HepG2 (cell line): Measurements from ENCODE around the gene ATP6V0D1. TPM values are rescaled to one million over a fixed set of nuclear protein-coding genes. Genes with fewer than 3 reads are reported as not detected.

Source experiments
- ATAC-seq: fragments of 200-7000 bp; cut with Tn5 transposase; 3 replicates; pipeline ENCODE4 v1.9.1; 2020; ENCODE audit warnings: mild to moderate bottlenecking, moderate library complexity
- BruUV-seq: library from RNA; stranded (reverse); fragments of 400-500 nt; replicated peaks from 2 replicates; lab custom pipeline; 2021; lab: Mats Ljungman, UMichigan
- CTCF ChIA-PET: fragments of 300-600 bp; formaldehyde crosslinking; extraction: SDS; loops from one replicate; lab custom pipeline; 2021; ENCODE audit warnings: low total read pairs, inconsistent platforms, low intra/inter-chr PET ratio; lab: Yijun Ruan, JAX
- POLR2A ChIA-PET: fragments of 350-600 bp; sonication (Branson Sonifier 250); formaldehyde crosslinking; loops from one replicate; lab custom pipeline; 2020; ENCODE audit warnings: antibody characterized with exemption, inconsistent platforms; lab: Yijun Ruan, JAX
- DNase-seq: peaks from one replicate; pipeline ENCODE4 v3.0.0-alpha.2; 2015; ENCODE audit warnings: low spot score
- FAIRE-seq: peaks from 3 replicates; lab custom pipeline; 2011; peaks lifted over from hg19 to GRCh38; lab: Jason Lieb, UNC
- H2AFZ ChIP-seq: one replicate; pipeline ENCODE4 v1.6.1; 2011; ENCODE audit warnings: low read length, inconsistent platforms
- H3K27ac ChIP-seq: fragments of 300-600 bp; 3 replicates; pipeline ENCODE4 v1.8.0; 2011; ENCODE audit warnings: mixed run types, mild to moderate bottlenecking, mixed read lengths, low read length, inconsistent platforms; ENCODE audit not compliant: insufficient read depth; ENCODE audit errors: extremely low read length
- H3K27me3 ChIP-seq, 2 experiments: fragments of 200-600 bp in 1 of 2; 2 replicates in 1 of 2; 3 replicates in 1 of 2; pipeline versions ENCODE4 v1.6.0 to v1.8.0; 2011; ENCODE audit warnings: low read length in 2 of 2, mild to moderate bottlenecking in 2 of 2, moderate library complexity in 2 of 2, inconsistent platforms in 1 of 2; ENCODE audit not compliant: insufficient read depth in 2 of 2, control insufficient read depth in 1 of 2
- H3K36me3 ChIP-seq, 2 experiments: fragments of 200-600 bp in 1 of 2; replicated peaks in 1 of 2; 2 replicates in 1 of 2; 3 replicates in 1 of 2; pipeline versions ENCODE4 v1.5.1 to v1.8.0; 2011; ENCODE audit warnings: low read length in 2 of 2, inconsistent platforms in 1 of 2; ENCODE audit not compliant: insufficient read depth in 2 of 2, control insufficient read depth in 1 of 2
- H3K4me1 ChIP-seq: 2 replicates; pipeline ENCODE4 v1.5.1; 2012; ENCODE audit warnings: low read length, inconsistent platforms; ENCODE audit not compliant: insufficient read depth
- H3K4me2 ChIP-seq: 2 replicates; pipeline ENCODE4 v1.6.0; 2011; ENCODE audit warnings: low read depth, low read length, inconsistent platforms
- H3K4me3 ChIP-seq, 3 experiments: fragments of 200-600 bp in 1 of 3; sonication (generic), shearing (Covaris generic) in 1 of 3; replicated peaks in 1 of 3; 2 replicates each; pipeline ENCODE4 v1.5.1; 2011 to 2016; ENCODE audit warnings: low read length in 3 of 3, inconsistent platforms in 2 of 3, low read depth in 2 of 3, mild to moderate bottlenecking in 2 of 3, control low read depth in 1 of 3, mixed read lengths in 1 of 3; ENCODE audit not compliant: insufficient read depth in 1 of 3
- H3K79me2 ChIP-seq: one replicate; pipeline ENCODE4 v1.6.1; 2011; ENCODE audit warnings: low read length, inconsistent platforms; ENCODE audit not compliant: insufficient read depth
- H3K9ac ChIP-seq: 2 replicates; pipeline ENCODE4 v1.6.0; 2011; ENCODE audit warnings: mild to moderate bottlenecking, low read depth, low read length, inconsistent platforms; ENCODE audit not compliant: insufficient read depth
- H3K9me3 ChIP-seq: 2 replicates; pipeline ENCODE4 v1.5.1; 2012; ENCODE audit warnings: mild to moderate bottlenecking, low read length
- H4K20me1 ChIP-seq: 2 replicates; pipeline ENCODE4 v1.6.0; 2011; ENCODE audit warnings: inconsistent platforms, mild to moderate bottlenecking, low read length, moderate library complexity; ENCODE audit not compliant: insufficient read depth
- CCDC6 ChIP-seq: sonication (generic); formaldehyde crosslinking; IDR thresholded peaks from 2 replicates; pipeline ENCODE4 v1.8.1; 2022; ENCODE audit warnings: mild to moderate bottlenecking, missing genetic modification reagents, moderate library complexity
- ELF4 ChIP-seq: sonication (generic); formaldehyde crosslinking; IDR thresholded peaks from 2 replicates; pipeline ENCODE4 v1.5.0; 2020; ENCODE audit warnings: missing genetic modification reagents, mild to moderate bottlenecking, moderate library complexity, borderline replicate concordance
- HNF1A ChIP-seq, 2 experiments: sonication (generic) in 1 of 2; formaldehyde crosslinking in 1 of 2; IDR thresholded peaks; 2 replicates each; pipeline versions ENCODE4 v1.4.0 to v1.6.1; 2016 to 2020; ENCODE audit warnings: borderline replicate concordance in 1 of 2, low read depth in 1 of 2, mild to moderate bottlenecking in 1 of 2, missing genetic modification reagents in 1 of 2
- NFE2 ChIP-seq: sonication (generic); formaldehyde crosslinking; IDR thresholded peaks from 2 replicates; pipeline ENCODE4 v1.4.0; 2020; ENCODE audit warnings: missing genetic modification reagents
- PHB2 ChIP-seq: fragments of 450-650 bp; IDR thresholded peaks from 2 replicates; pipeline ENCODE4 v1.6.1; 2018; ENCODE audit not compliant: partially characterized antibody
- SAP130 ChIP-seq: IDR thresholded peaks from 2 replicates; pipeline ENCODE4 v1.6.1; 2016; ENCODE audit warnings: low read depth
- SNAI1 ChIP-seq: sonication (generic); formaldehyde crosslinking; IDR thresholded peaks from 2 replicates; pipeline ENCODE4 v1.5.0; 2020; ENCODE audit warnings: mild to moderate bottlenecking, missing genetic modification reagents, borderline replicate concordance
- WGBS: methylation state at CpG from one replicate; pipeline ENCODE4 v1.1.6; 2017; ENCODE audit warnings: low lambda C conversion rate; 5-methylcytosine and 5-hydroxymethylcytosine counted together
- in situ Hi-C: cut with HindIII; loops from 2 replicates; pipeline ENCODE4 v1.10.0; 2017; ENCODE audit warnings: low pct_unique_long_range_greater_than_20kb; ENCODE audit not compliant: extremely low pct_ligation_motif_present
- intact Hi-C: fragments of 100-400 bp; cut with micrococcal nuclease; formaldehyde crosslinking; loops from one replicate; pipeline ENCODE4 v1.10.0; 2022; ENCODE audit not compliant: unreplicated experiment
- polyA plus RNA-seq, 8 experiments: library from polyadenylated mRNA; depleted of rRNA in 3 of 8; stranded (reverse) in 7 of 8; unstranded in 1 of 8; fragments of >200 nt; fragmentation: Illumina TruSeq in 4 of 8; extraction: Trizol in 4 of 8; gene quantifications; 2 replicates each; pipeline versions ENCODE4 v1.2.1 to v1.2.3, GENCODE V29; 2011 to 2016; ENCODE audit warnings: low read depth in 4 of 8, missing spikeins in 1 of 8, mixed read lengths in 1 of 8; ENCODE audit not compliant: insufficient read depth in 1 of 8
- total RNA-seq, 5 experiments: library from RNA; depleted of rRNA; stranded (reverse); fragments of >200 nt; fragmentation: Illumina TruSeq; extraction: Trizol; gene quantifications; 2 replicates each; pipeline ENCODE4 v1.2.3, GENCODE V29; 2016; ENCODE audit warnings: low read depth in 1 of 5
- TF ChIP-seq, protein P1 (sequence below): sonication (generic); formaldehyde crosslinking; IDR thresholded peaks from 2 replicates; pipeline ENCODE4 v1.8.1; 2023; ENCODE audit warnings: mild to moderate bottlenecking, inconsistent platforms, moderate library complexity, missing genetic modification reagents, borderline replicate concordance

The ATP6V0D1 gene
- total and polyA plus RNA-seq, 2 of the 13 experiments (the other 11 are each of a cell fraction or from before 2014, with no cell fraction given), result 51.1 to 61.3 TPM

DNA sequence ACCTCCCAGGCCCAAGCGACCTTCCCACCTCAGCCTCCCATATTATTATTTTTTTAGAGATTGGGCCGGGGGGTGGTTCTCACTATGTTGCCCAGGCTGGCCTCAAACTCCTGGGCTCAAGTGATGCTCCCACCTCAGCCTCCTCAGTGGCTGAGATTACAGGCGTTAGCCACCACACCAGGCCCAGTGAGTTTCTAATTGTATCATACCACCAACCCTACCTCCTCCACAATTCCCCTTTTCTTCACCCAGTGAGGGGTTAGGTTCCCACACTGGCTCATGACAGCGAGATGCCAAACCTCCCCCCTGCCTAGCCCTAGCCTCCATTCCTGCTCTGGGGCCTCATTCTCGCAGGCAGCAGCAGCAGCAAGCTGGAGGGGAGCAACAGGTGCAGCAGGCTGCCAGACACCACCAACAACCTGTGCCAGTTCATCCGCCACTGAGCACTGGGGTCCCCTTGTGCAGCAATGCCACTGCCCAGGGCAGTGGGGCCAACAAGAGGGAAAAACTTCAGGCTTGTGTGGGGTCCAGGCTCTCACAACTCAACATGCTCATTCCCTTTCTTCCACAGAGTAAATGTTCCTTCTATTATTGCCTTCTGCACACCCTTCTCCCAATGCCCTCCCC is 9.1 kb downstream of the ATP6V0D1 start:
- TF ChIP-seq NFE2 (CRISPR knock-in tag) (no peak), ELF4 (CRISPR knock-in tag) (no peak), SNAI1 (CRISPR knock-in tag) (no peak), HNF1A (IDR thresholded peaks at IDR 0.05; ENCODE audit: low read depth) (no peak), HNF1A (CRISPR knock-in tag; IDR thresholded peaks at IDR 0.05; ENCODE audit: borderline replicate concordance) (no peak), CCDC6 (CRISPR knock-in tag) (no peak), SAP130 (CRISPR knock-in tag) (no peak), PHB2 (no peak)
- TF ChIP-seq, protein P1, sequence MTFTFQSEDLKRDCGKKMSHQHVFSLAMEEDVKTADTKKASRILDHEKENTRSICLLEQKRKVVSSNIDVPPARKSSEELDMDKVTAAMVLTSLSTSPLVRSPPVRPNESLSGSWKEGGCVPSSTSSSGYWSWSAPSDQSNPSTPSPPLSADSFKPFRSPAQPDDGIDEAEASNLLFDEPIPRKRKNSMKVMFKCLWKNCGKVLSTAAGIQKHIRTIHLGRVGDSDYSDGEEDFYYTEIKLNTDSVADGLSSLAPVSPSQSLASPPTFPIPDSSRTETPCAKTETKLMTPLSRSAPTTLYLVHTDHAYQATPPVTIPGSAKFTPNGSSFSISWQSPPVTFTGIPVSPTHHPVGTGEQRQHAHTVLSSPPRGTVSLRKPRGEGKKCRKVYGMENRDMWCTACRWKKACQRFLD (CRISPR knock-in tag), result no peak
- TF ChIP-seq, all 625 proteins: peak for 0
- Histone ChIP-seq H3K4me3 (no peak overlapping the region), H3K27me3 (no peaks in the 10 kb centered on the region), H3K9ac (no peak overlapping the region), H3K27ac (no peak overlapping the region), H3K79me2 (peaks cover 32% of the 10 kb centered on the region), H3K36me3 (peaks cover 2 to 8% of the 10 kb centered on the region in 2 experiments; a peak in 4 of 5 replicates), H3K4me2 (no peak overlapping the region), H2AFZ (no peak overlapping the region), H3K4me1 (no peaks in the 10 kb centered on the region), H4K20me1 (no peaks in the 10 kb centered on the region; the same call in 1 of the 2 replicates), H3K9me3 (no peaks in the 10 kb centered on the region)
- ATAC-seq (no peak; the same call in 2 of the 3 replicates), FAIRE-seq (no peak), DNase-seq (no peak)
- ChIA-PET CTCF (no interaction called here), POLR2A (no interaction called here)
- 97% methylated on average over 6 of the region's 6 CpGs for WGBS
- in situ Hi-C loops, result no loop called here
- BruUV-seq, result no TSS peak
- intact Hi-C loops, result no loop called here
